ENCODE measurements around the gene KCNF1.

DNA sequence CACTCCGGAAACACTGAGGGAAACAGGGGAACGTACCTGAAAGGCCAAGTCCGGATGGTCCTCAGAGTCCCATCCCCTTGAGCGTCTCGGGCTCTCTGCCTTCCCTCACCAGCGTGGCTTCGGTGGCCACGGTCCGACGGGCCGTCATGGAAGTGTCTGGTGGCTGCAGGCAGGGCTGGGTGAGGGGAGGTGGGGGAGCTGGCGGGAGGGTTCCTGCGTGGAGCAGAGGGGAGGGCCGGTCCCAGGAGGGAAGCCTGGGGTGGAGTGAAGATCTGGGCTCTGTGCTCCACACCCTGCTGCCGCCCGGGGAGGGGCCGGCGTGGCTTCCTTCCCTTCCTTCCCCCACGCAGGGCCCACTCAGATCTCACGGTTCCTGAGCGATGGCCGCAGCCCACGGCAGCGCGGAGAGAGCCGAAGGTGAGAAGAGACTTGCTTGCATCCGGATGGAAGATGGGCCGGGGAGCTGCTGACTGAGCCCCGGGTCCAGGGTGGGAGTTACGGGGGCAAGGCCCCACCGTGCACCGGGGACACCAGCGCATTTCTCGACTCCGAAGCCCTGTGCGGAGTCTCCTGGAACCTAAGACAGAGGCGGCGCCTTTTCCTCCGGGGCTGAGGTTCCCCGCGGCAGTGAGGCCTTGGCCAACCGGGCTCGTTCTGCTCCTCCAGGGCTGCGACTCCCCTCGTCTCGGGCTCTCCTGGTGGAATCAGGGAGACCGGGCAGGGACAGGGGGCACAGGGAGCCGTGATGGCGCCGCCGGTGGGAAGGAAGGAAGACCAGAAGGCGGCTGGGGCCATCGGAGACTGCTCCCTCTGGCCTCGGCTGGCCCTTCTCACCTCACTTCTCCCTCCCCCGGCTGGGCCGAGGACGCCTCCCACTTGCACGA lies 49.1 kb downstream of the KCNF1 start:
- TF ChIP-seq, protein P1, sequence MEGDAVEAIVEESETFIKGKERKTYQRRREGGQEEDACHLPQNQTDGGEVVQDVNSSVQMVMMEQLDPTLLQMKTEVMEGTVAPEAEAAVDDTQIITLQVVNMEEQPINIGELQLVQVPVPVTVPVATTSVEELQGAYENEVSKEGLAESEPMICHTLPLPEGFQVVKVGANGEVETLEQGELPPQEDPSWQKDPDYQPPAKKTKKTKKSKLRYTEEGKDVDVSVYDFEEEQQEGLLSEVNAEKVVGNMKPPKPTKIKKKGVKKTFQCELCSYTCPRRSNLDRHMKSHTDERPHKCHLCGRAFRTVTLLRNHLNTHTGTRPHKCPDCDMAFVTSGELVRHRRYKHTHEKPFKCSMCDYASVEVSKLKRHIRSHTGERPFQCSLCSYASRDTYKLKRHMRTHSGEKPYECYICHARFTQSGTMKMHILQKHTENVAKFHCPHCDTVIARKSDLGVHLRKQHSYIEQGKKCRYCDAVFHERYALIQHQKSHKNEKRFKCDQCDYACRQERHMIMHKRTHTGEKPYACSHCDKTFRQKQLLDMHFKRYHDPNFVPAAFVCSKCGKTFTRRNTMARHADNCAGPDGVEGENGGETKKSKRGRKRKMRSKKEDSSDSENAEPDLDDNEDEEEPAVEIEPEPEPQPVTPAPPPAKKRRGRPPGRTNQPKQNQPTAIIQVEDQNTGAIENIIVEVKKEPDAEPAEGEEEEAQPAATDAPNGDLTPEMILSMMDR (IDR thresholded peaks at IDR 0.05; ENCODE audit: borderline replicate concordance, extremely low read depth, low read length, poor library complexity, severe bottlenecking), result no peak
- TF ChIP-seq EZH2 (IDR thresholded peaks at IDR 0.05; ENCODE audit: borderline replicate concordance, low read depth, low read length, severe bottlenecking), result no peak

Data from DND-41 (cell line).